A673 (cell line): Measurements from ENCODE around the gene AGBL4. TPM values are rescaled to one million over a fixed set of nuclear protein-coding genes. Genes with fewer than 3 reads are reported as not detected.

Source experiments
- BruUV-seq: library from RNA; stranded (reverse); fragments of 400-500 nt; replicated peaks from 2 replicates; lab custom pipeline; 2021; lab: Mats Ljungman, UMichigan
- CTCF ChIA-PET: fragments of 300-600 bp; sonication (Branson Sonifier 250); formaldehyde crosslinking; loops from one replicate; lab custom pipeline; 2022; ENCODE audit warnings: antibody characterized with exemption; lab: Charles Lee
- POLR2A ChIA-PET: fragments of 300-600 bp; sonication (Branson Sonifier 250); formaldehyde crosslinking; loops from one replicate; lab custom pipeline; 2022; ENCODE audit warnings: antibody characterized with exemption; ENCODE audit not compliant: low non-redundant PET; lab: Charles Lee
- DNase-seq: peaks from one replicate; pipeline ENCODE4 v3.0.0-alpha.2; 2015; ENCODE audit warnings: low spot score
- H3K27ac ChIP-seq: fragments of 200-600 bp; sonication (generic); 2 replicates; pipeline ENCODE4 v1.5.1; 2016; ENCODE audit warnings: mixed run types, low read depth, mild to moderate bottlenecking, mixed read lengths, antibody characterized with exemption, low read length; ENCODE audit not compliant: poor library complexity, severe bottlenecking
- H3K27me3 ChIP-seq: fragments of 200-600 bp; sonication (generic); replicated peaks from 2 replicates; pipeline ENCODE4 v1.6.1; 2017; ENCODE audit warnings: mixed run types, low read depth, mild to moderate bottlenecking, mixed read lengths, antibody characterized with exemption, low read length; ENCODE audit not compliant: insufficient read depth, poor library complexity
- H3K36me3 ChIP-seq: fragments of 200-600 bp; sonication (generic); 2 replicates; pipeline ENCODE4 v1.6.1; 2016; ENCODE audit warnings: mixed run types, mild to moderate bottlenecking, mixed read lengths, antibody characterized with exemption, low read length; ENCODE audit not compliant: insufficient read depth, poor library complexity, severe bottlenecking
- H3K4me1 ChIP-seq: fragments of 200-600 bp; sonication (generic); 2 replicates; pipeline ENCODE4 v1.6.1; 2017; ENCODE audit warnings: mixed run types, mild to moderate bottlenecking, mixed read lengths, antibody characterized with exemption, low read length; ENCODE audit not compliant: insufficient read depth, poor library complexity, severe bottlenecking
- H3K4me3 ChIP-seq: fragments of 200-600 bp; sonication (generic); 2 replicates; pipeline ENCODE4 v1.5.1; 2016; ENCODE audit warnings: low read depth, mixed run types, mild to moderate bottlenecking, mixed read lengths, low read length; ENCODE audit not compliant: poor library complexity, severe bottlenecking
- H3K9me3 ChIP-seq: fragments of 200-600 bp; sonication (generic); 2 replicates; pipeline ENCODE4 v1.6.1; 2016; ENCODE audit warnings: mixed run types, low read depth, mild to moderate bottlenecking, mixed read lengths, antibody characterized with exemption, low read length; ENCODE audit not compliant: poor library complexity, severe bottlenecking
- EZH2 ChIP-seq: fragments of 200-600 bp; sonication (generic); IDR thresholded peaks from 2 replicates; pipeline ENCODE4 v1.6.1; 2017; ENCODE audit warnings: borderline replicate concordance, low read depth, mild to moderate bottlenecking, mixed read lengths, antibody characterized with exemption, low read length; ENCODE audit not compliant: poor library complexity, severe bottlenecking
- intact Hi-C: fragments of 100-400 bp; cut with micrococcal nuclease; formaldehyde crosslinking; loops from one replicate; pipeline ENCODE4 v1.10.0; 2022; ENCODE audit not compliant: unreplicated experiment
- total RNA-seq: library from RNA; stranded (reverse); gene quantifications from 2 replicates; pipeline ENCODE4 v1.2.3, GENCODE V29; 2021
- TF ChIP-seq, protein P1 (sequence below): fragments of 300-800, 200-600 bp; sonication (generic); conservative IDR thresholded peaks from 2 replicates; pipeline ENCODE4 v1.5.1; 2017; ENCODE audit warnings: low read depth, mild to moderate bottlenecking, antibody characterized with exemption, low read length, moderate library complexity, mixed read lengths

AGBL4 gene
- total RNA-seq, 1 experiment from 2014 or later: 0.32 TPM

DNA sequence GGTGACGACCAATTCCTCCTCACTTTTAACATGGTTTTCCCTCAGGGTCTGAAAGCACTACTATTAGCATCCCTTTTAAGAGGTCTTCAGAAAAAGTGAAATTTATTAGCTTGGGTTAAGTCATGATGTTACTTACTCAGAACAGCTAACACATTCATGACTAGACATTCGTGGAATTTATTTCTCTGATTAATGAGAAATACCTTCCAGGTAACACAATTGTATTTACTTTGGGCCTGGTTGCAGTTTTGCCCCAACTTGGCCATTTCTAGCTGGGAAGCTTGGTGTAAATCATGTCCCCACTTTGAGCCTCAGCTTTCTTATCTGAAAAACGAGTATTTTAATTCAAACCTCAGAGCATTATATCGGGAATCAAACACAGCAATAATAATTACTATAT lies 1432.6 kb downstream of the AGBL4 start:
- POLR2A ChIA-PET: no interaction called here
- no peak overlapping the region for H3K27ac ChIP-seq
- BruUV-seq: no TSS peak
- no peaks in the 10 kb centered on the region for H3K27me3 ChIP-seq
- CTCF ChIA-PET: no interaction called here
- no peaks in the 10 kb centered on the region for H3K9me3 ChIP-seq
- H3K4me3 ChIP-seq: no peak overlapping the region
- TF ChIP-seq, protein P1, sequence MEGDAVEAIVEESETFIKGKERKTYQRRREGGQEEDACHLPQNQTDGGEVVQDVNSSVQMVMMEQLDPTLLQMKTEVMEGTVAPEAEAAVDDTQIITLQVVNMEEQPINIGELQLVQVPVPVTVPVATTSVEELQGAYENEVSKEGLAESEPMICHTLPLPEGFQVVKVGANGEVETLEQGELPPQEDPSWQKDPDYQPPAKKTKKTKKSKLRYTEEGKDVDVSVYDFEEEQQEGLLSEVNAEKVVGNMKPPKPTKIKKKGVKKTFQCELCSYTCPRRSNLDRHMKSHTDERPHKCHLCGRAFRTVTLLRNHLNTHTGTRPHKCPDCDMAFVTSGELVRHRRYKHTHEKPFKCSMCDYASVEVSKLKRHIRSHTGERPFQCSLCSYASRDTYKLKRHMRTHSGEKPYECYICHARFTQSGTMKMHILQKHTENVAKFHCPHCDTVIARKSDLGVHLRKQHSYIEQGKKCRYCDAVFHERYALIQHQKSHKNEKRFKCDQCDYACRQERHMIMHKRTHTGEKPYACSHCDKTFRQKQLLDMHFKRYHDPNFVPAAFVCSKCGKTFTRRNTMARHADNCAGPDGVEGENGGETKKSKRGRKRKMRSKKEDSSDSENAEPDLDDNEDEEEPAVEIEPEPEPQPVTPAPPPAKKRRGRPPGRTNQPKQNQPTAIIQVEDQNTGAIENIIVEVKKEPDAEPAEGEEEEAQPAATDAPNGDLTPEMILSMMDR: no peak
- TF ChIP-seq EZH2: no peak
- no peak for DNase-seq
- no peaks in the 10 kb centered on the region for H3K36me3 ChIP-seq
- H3K4me1 ChIP-seq: peaks cover 6% of the 10 kb centered on the region
- intact Hi-C loops: no loop called here

DNA sequence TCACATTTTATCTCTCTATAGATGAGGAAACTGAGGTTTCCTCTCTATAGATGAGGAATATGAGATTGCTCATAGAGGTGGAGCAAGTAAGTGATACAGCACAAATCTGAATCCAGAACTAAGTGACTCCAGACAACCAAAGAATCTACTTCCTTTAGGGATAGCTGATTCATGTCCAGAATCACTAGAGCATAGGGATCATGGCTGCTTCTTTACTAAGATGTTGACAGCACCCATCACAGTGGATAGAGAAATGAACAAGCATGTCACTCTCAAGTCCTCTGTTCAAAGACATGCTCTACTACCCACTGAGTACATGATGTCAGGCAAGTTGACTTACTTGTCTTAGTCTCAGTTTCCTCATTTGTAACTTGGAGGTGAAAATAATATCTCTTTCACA lies 1435.7 kb downstream of the AGBL4 start:
- TF ChIP-seq EZH2: no peak
- TF ChIP-seq, protein P1: no peak
- POLR2A ChIA-PET: no interaction called here
- H3K36me3 ChIP-seq: no peaks in the 10 kb centered on the region
- H3K4me1 ChIP-seq: no peaks in the 10 kb centered on the region
- intact Hi-C loops: no loop called here
- no peaks in the 10 kb centered on the region for H3K27me3 ChIP-seq
- no peak for DNase-seq
- H3K27ac ChIP-seq: no peak overlapping the region
- no peak overlapping the region for H3K4me3 ChIP-seq
- H3K9me3 ChIP-seq: no peaks in the 10 kb centered on the region
- CTCF ChIA-PET: no interaction called here
- no TSS peak for BruUV-seq

DNA sequence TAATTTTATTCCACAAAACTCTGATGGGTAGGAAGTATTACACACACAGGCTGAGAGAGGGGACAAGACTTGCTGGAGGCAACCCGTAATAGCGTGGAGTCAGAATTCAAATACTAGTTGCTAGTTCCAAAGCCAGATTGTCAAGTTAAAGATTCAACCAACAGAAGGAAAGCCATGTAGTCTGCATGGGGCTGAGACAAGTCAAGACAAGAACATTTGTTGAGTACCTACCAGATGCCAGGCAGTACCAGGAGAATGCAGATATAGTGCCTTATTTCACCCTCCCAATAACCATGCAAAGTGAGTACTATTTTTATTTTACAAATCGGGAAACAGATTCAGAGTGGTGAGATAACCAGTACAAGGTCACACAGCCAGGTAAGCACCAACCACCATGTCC lies 1441.3 kb downstream of the AGBL4 start:
- Histone ChIP-seq H3K4me1 (peaks cover 19% of the 10 kb centered on the region), H3K4me3 (no peak overlapping the region), H3K36me3 (no peaks in the 10 kb centered on the region), H3K27ac (no peak overlapping the region), H3K9me3 (no peaks in the 10 kb centered on the region), H3K27me3 (no peaks in the 10 kb centered on the region)
- TF ChIP-seq EZH2: no peak
- TF ChIP-seq, protein P1: no peak
- BruUV-seq: no TSS peak
- POLR2A ChIA-PET: no interaction called here
- intact Hi-C loops: no loop called here
- CTCF ChIA-PET: no interaction called here
- no peak for DNase-seq
